Right lobe of liver (tissue), 6 donors: ENCODE data around the gene ATXN1. TPM values are rescaled to one million over a fixed set of nuclear protein-coding genes. Genes with fewer than 3 reads are reported as not detected.
A peak's percentile ranks its signal among the peaks of the same experiment; 100 is the strongest.

Source experiments
- ATAC-seq, 4 donors: fragments of 200-7000 bp; cut with Tn5 transposase; one replicate each; pipeline ENCODE4 v1.9.1; 2020; ENCODE audit warnings: mild to moderate bottlenecking in 4 of 4, moderate library complexity in 4 of 4
- DNase-seq, 3 donors: peaks; one replicate each; pipeline ENCODE4 v3.0.0-alpha.2; 2020
- H3K27ac ChIP-seq, 3 donors: fragments of 200-600 bp; one replicate each; pipeline ENCODE4 v1.8.0; 2022
- H3K27me3 ChIP-seq, 2 donors: fragments of 200-600 bp; one replicate each; pipeline ENCODE4 v1.8.0; 2022
- H3K36me3 ChIP-seq, 4 donors: fragments of 200-600 bp; sonication (generic) in 1 of 4; one replicate each; pipeline versions ENCODE4 v1.5.1 to v1.8.0; 2017 to 2022; ENCODE audit warnings: control low read depth in 1 of 4
- H3K4me1 ChIP-seq, 4 donors: fragments of 200-600 bp; sonication (generic) in 1 of 4; one replicate each; pipeline versions ENCODE4 v1.5.1 to v1.8.0; 2017 to 2022; ENCODE audit warnings: control low read depth in 1 of 4
- H3K4me3 ChIP-seq, 3 donors: fragments of 200-600 bp; one replicate each; pipeline ENCODE4 v1.8.0; 2022
- H3K9me3 ChIP-seq, 4 donors: fragments of 200-600 bp; sonication (generic) in 1 of 4; one replicate each; pipeline versions ENCODE4 v1.5.1 to v1.8.0; 2017 to 2022; ENCODE audit warnings: control low read depth in 1 of 4
- CTCF ChIP-seq, 4 donors: fragments of 200-600 bp in 3 of 4; fragments of 450-650 bp in 1 of 4; IDR thresholded peaks; one replicate each; pipeline versions ENCODE4 v1.5.1 to v1.8.0; 2016 to 2022; ENCODE audit warnings: antibody characterized with exemption in 4 of 4, mild to moderate bottlenecking in 2 of 4
- POLR2A ChIP-seq: fragments of 450-650 bp; IDR thresholded peaks from one replicate; pipeline ENCODE4 v1.6.1; 2017; ENCODE audit warnings: antibody characterized with exemption, mild to moderate bottlenecking
- WGBS: methylation state at CpG from one replicate; pipeline ENCODE4 v1.1.6; 2018; ENCODE audit warnings: low coverage, low lambda C conversion rate; ENCODE audit not compliant: insufficient coverage; ENCODE audit errors: missing lambda C conversion rate; 5-methylcytosine and 5-hydroxymethylcytosine counted together
- intact Hi-C, 2 donors: fragments of 100-400 bp; cut with DNase I; formaldehyde crosslinking; loops; one replicate each; pipeline versions ENCODE4 v1.11.2 to v1.14.1; 2022
- total RNA-seq, 6 experiments: library from RNA; depleted of rRNA in 2 of 6; stranded (reverse); fragments of >200 nt in 2 of 6; fragmentation: NEBNext Ultra II Directional in 3 of 6; extraction: Animal tissue kit (Norgen Biotek cat#: 25700) in 3 of 6; gene quantifications; one replicate each; pipeline versions ENCODE4 v1.1.0 to v1.2.4, GENCODE V29; 2016 to 2023
- donor health status: DM: no; HTN: yes; CAD: no.
- donor health status: DM: no; HTN: no; CAD: no.
- donor health status: DM: no; HTN: no; CAD: no.
- donor health status: DM: no; HTN: yes; CAD: no.
- donor health status: DM: no; HTN: yes; CAD: no.

Gene ATXN1
- total RNA-seq, 6 experiments from 2014 or later = 23.2 to 28.7 (median 25.0) TPM

- H3K27ac ChIP-seq = no peak overlapping the region
- DNase-seq (no peak), ATAC-seq (peak; percentile 22 to 45 (median 40))
- WGBS = 80% methylated on average over 4 of the region's 14 CpGs
- no peak for TF ChIP-seq CTCF (IDR thresholded peaks at IDR 0.05)
- no peak for TF ChIP-seq POLR2A
- no peaks in the 10 kb centered on the region for H3K36me3 ChIP-seq
- H3K9me3 ChIP-seq = no peaks in the 10 kb centered on the region
- no peak overlapping the region for H3K4me3 ChIP-seq
- intact Hi-C loops = no loop called here
- H3K27me3 ChIP-seq = no peaks in the 10 kb centered on the region
- peaks cover 0 to 5% (median 0%) of the 10 kb centered on the region in 4 donors for H3K4me1 ChIP-seq
Measured at GRCh38 chr6:16635810-16636602, 125.3 kb downstream of the ATXN1 start.

DNA sequence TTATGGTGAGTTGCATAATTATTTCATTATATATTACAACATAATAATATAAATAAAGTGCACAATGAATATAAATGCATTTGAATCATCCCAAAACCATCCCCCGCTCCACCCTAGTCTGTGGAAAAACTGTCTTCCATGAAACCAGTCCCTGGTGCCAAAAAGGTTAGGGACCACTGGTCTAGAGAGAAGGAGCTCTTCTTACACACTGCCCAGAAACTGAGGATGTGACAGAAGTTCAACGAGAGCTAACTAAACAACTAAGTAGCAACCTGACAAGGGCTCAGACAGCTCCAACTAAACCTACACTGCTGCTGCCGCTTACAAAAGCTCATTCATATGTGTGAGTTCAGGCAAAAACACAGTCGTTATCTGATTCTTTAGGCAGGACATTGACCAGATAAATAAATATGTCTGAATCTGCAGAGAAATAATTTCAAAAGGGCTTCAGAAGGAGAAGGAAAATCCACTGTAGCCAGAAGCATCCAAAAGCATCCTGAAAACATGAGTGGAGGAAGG lies 125.9 kb downstream of the ATXN1 start:
- H3K4me3 ChIP-seq = no peak overlapping the region
- no peaks in the 10 kb centered on the region for H3K9me3 ChIP-seq
- no peaks in the 10 kb centered on the region for H3K27me3 ChIP-seq
- H3K36me3 ChIP-seq = no peaks in the 10 kb centered on the region
- TF ChIP-seq POLR2A (no peak), CTCF (IDR thresholded peaks at IDR 0.05) (no peak)
- H3K27ac ChIP-seq = no peak overlapping the region
- peaks cover 0 to 5% (median 0%) of the 10 kb centered on the region in 4 donors for H3K4me1 ChIP-seq
- intact Hi-C loops = no loop called here
- ATAC-seq (no peak), DNase-seq (no peak)
- WGBS = 87% methylated on average over 4 of the region's 4 CpGs

DNA sequence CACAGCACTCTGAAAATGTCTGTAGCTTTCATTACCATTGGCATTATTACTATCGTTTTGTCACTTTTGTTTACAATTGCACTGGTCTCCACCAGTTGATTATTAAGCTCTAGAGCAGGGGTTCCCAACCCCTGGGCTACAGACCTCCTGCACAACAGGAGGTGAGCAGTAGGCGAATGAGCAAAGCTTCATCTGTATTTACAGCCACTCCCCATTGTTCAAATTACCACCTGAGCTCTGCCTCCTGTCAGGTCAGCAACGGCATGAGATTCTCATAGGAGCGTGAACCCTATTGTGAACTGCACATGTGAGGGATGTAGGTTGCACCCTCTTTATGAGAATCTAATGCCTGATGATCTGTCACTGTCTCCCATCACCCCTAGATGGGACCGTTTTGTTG lies 126.4 kb downstream of the ATXN1 start:
- Histone ChIP-seq H3K4me3 (no peak overlapping the region), H3K27me3 (no peaks in the 10 kb centered on the region), H3K27ac (no peak overlapping the region), H3K9me3 (no peaks in the 10 kb centered on the region), H3K36me3 (no peaks in the 10 kb centered on the region), H3K4me1 (peaks cover 0 to 5% (median 0%) of the 10 kb centered on the region in 4 donors)
- intact Hi-C loops = no loop called here
- DNase-seq (no peak), ATAC-seq (peak in 2 of 4 donors; percentile 35 to 46)
- WGBS = 69% methylated on average over 3 of the region's 5 CpGs
- TF ChIP-seq CTCF (IDR thresholded peaks at IDR 0.05) (no peak), POLR2A (no peak)

DNA sequence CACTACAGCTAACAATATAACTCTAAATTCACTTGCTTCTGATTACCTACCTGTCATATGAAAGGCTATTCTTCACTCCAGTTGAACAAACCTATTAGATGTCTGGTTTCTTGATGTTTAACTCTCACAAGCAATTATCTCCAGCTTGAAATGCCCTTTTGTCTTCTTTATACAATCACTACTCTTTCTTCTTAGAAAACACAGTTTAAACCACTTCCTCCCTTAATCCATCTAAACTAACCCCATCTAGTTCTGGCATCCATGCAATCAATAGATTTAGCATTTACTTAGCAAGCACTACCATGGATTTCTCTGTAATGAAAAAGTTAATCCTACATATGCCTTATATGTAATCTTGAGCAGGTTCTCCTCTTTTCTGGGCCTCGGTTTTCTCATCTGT lies 127.3 kb downstream of the ATXN1 start:
- Histone ChIP-seq H3K27me3 (no peaks in the 10 kb centered on the region), H3K9me3 (no peaks in the 10 kb centered on the region), H3K4me3 (no peak overlapping the region), H3K4me1 (peaks cover 0 to 5% (median 0%) of the 10 kb centered on the region in 4 donors), H3K27ac (no peak overlapping the region), H3K36me3 (no peaks in the 10 kb centered on the region)
- TF ChIP-seq POLR2A = no peak
- no peak for TF ChIP-seq CTCF (IDR thresholded peaks at IDR 0.05)
- ATAC-seq = no peak
- 67% methylated on average over 1 of the region's 1 CpG for WGBS
- no peak for DNase-seq
- intact Hi-C loops = no loop called here
